HL-60 (cell line): ENCODE measurements around the gene RALY.
A peak's percentile ranks its signal among the peaks of the same experiment; 100 is the strongest.

Experiments used
- DNase-seq, 2 experiments: peaks; one replicate each; pipeline ENCODE4 v3.0.0-alpha.2; 2010 to 2020; ENCODE audit warnings: low read depth in 1 of 2, low spot score in 1 of 2
- H3K27ac ChIP-seq: fragments of 250-450 bp; sonication (Bioruptor Pico); replicated peaks from 2 replicates; pipeline ENCODE4 v1.5.1; 2020; ENCODE audit warnings: mild to moderate bottlenecking, moderate library complexity
- H3K27me3 ChIP-seq: fragments of 250-450 bp; sonication (Bioruptor Pico); 2 replicates; pipeline ENCODE4 v1.5.1; 2021; ENCODE audit warnings: mild to moderate bottlenecking, moderate library complexity; ENCODE audit not compliant: insufficient read depth, poor library complexity, severe bottlenecking
- H3K4me3 ChIP-seq: replicated peaks from 2 replicates; pipeline ENCODE4 v1.5.1; 2011; ENCODE audit warnings: mild to moderate bottlenecking, control low read depth, low read length; ENCODE audit not compliant: insufficient read depth
- GABPA ChIP-seq: IDR thresholded peaks from 2 replicates; pipeline ENCODE4 v1.6.1; 2012; ENCODE audit warnings: low read depth
- POLR2AphosphoS5 ChIP-seq: IDR thresholded peaks from 2 replicates; pipeline ENCODE4 v1.6.1; 2012; ENCODE audit warnings: low read depth
- REST ChIP-seq: IDR thresholded peaks from 2 replicates; pipeline ENCODE4 v1.6.1; 2012; ENCODE audit warnings: low read depth; ENCODE audit not compliant: insufficient replicate concordance
- SPI1 ChIP-seq: IDR thresholded peaks from 2 replicates; pipeline ENCODE4 v1.6.1; 2012; ENCODE audit warnings: low read depth, mild to moderate bottlenecking, borderline replicate concordance
- TF ChIP-seq, protein P1 (sequence below): IDR thresholded peaks from one replicate; pipeline ENCODE4 v1.5.1; 2011; ENCODE audit warnings: low read length, control low read depth, inconsistent platforms; ENCODE audit not compliant: insufficient read depth

RALY gene

GRCh38 chr20:33977535-33977934, 16.2 kb upstream of the RALY start:
- Histone ChIP-seq H3K27ac (no peak overlapping the region), H3K27me3 (no peaks in the 10 kb centered on the region), H3K4me3 (no peak overlapping the region)
- no peak for DNase-seq
- TF ChIP-seq GABPA = no peak
- no peak for TF ChIP-seq SPI1
- TF ChIP-seq POLR2AphosphoS5 = no peak
- no peak for TF ChIP-seq REST
- TF ChIP-seq, protein P1, sequence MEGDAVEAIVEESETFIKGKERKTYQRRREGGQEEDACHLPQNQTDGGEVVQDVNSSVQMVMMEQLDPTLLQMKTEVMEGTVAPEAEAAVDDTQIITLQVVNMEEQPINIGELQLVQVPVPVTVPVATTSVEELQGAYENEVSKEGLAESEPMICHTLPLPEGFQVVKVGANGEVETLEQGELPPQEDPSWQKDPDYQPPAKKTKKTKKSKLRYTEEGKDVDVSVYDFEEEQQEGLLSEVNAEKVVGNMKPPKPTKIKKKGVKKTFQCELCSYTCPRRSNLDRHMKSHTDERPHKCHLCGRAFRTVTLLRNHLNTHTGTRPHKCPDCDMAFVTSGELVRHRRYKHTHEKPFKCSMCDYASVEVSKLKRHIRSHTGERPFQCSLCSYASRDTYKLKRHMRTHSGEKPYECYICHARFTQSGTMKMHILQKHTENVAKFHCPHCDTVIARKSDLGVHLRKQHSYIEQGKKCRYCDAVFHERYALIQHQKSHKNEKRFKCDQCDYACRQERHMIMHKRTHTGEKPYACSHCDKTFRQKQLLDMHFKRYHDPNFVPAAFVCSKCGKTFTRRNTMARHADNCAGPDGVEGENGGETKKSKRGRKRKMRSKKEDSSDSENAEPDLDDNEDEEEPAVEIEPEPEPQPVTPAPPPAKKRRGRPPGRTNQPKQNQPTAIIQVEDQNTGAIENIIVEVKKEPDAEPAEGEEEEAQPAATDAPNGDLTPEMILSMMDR = no peak

- Histone ChIP-seq H3K27ac (no peak overlapping the region), H3K27me3 (no peaks in the 10 kb centered on the region), H3K4me3 (no peak overlapping the region)
- DNase-seq = no peak
- no peak for TF ChIP-seq REST
Observed at GRCh38 chr20:33979094-33979493, 14.6 kb upstream of the RALY start.

- no peak for TF ChIP-seq SPI1
- Histone ChIP-seq H3K27ac (no peak overlapping the region), H3K27me3 (no peaks in the 10 kb centered on the region), H3K4me3 (no peak overlapping the region)
- DNase-seq = no peak
Observed at GRCh38 chr20:33981347-33981746, 12.4 kb upstream of the RALY start.

- DNase-seq = no peak
Observed at GRCh38 chr20:33981964-33982363, 11.7 kb upstream of the RALY start.

More at GRCh38 chr20:33981964-33982363, 11.7 kb upstream of the RALY start:
- TF ChIP-seq GABPA (no peak), REST (peak; percentile 89)
- Histone ChIP-seq H3K4me3 (no peak overlapping the region), H3K27me3 (no peaks in the 10 kb centered on the region), H3K27ac (no peak overlapping the region)
